Osteoblast (primary cell): ENCODE measurements around the gene RANBP17. TPM values are rescaled to one million over a fixed set of nuclear protein-coding genes. Genes with fewer than 3 reads are reported as not detected.

Experiments
- DNase-seq: peaks from one replicate; pipeline ENCODE4 v3.0.0; 2011; ENCODE audit warnings: low spot score, mixed read lengths; ENCODE audit not compliant: insufficient read length; ENCODE audit errors: missing footprints
- H2AFZ ChIP-seq: 2 replicates; pipeline ENCODE4 v1.6.0; 2011; ENCODE audit warnings: mild to moderate bottlenecking, low read length
- H3K27ac ChIP-seq: 2 replicates; pipeline ENCODE4 v1.5.1; 2011; ENCODE audit warnings: mild to moderate bottlenecking, low read depth, low read length, moderate library complexity
- H3K27me3 ChIP-seq: 2 replicates; pipeline ENCODE4 v1.6.0; 2012; ENCODE audit warnings: mild to moderate bottlenecking, control low read depth, inconsistent platforms, low read length, moderate library complexity; ENCODE audit not compliant: insufficient read depth
- H3K36me3 ChIP-seq: 2 replicates; pipeline ENCODE4 v1.5.1; 2011; ENCODE audit warnings: mild to moderate bottlenecking, low read length, control low read depth, moderate library complexity; ENCODE audit not compliant: insufficient read depth
- H3K4me1 ChIP-seq: 2 replicates; pipeline ENCODE4 v1.5.1; 2011; ENCODE audit warnings: mild to moderate bottlenecking, low read length, control low read depth, moderate library complexity; ENCODE audit not compliant: insufficient read depth
- H3K4me2 ChIP-seq: 2 replicates; pipeline ENCODE4 v1.6.0; 2011; ENCODE audit warnings: mild to moderate bottlenecking, low read length; ENCODE audit not compliant: insufficient read depth
- H3K4me3 ChIP-seq: fragments of 200-600 bp; sonication (generic); 3 replicates; pipeline ENCODE4 v1.5.1; 2012; ENCODE audit warnings: mild to moderate bottlenecking, low read length, inconsistent platforms; ENCODE audit not compliant: insufficient read depth
- H3K79me2 ChIP-seq: 2 replicates; pipeline ENCODE4 v1.6.0; 2012; ENCODE audit warnings: mild to moderate bottlenecking, low read length, control low read depth, inconsistent platforms; ENCODE audit not compliant: insufficient read depth
- H3K9me3 ChIP-seq: 2 replicates; pipeline ENCODE4 v1.5.1; 2011; ENCODE audit warnings: low read depth, low read length, control low read depth
- H4K20me1 ChIP-seq: 2 replicates; pipeline ENCODE4 v1.6.0; 2012; ENCODE audit warnings: mild to moderate bottlenecking, low read length, control low read depth; ENCODE audit not compliant: insufficient read depth
- CTCF ChIP-seq: IDR thresholded peaks from 2 replicates; pipeline ENCODE4 v1.5.1; 2011; ENCODE audit warnings: mild to moderate bottlenecking, low read depth, low read length, moderate library complexity; ENCODE audit errors: extremely low read depth
- total RNA-seq: library from RNA; depleted of rRNA; stranded (reverse); fragments of >200 nt; gene quantifications from 2 replicates; pipeline ENCODE4 v1.2.3, GENCODE V29; 2012

Gene RANBP17
- total RNA-seq, 1 donor: 4.0 TPM

GRCh38 chr5:170857066-170857465, 4.8 kb upstream of the RANBP17 start:
- Histone ChIP-seq H3K4me3 (no peak overlapping the region), H3K4me2 (no peak overlapping the region), H3K79me2 (no peaks in the 10 kb centered on the region), H3K36me3 (no peaks in the 10 kb centered on the region), H4K20me1 (no peaks in the 10 kb centered on the region), H3K9me3 (peaks cover 6% of the 10 kb centered on the region), H2AFZ (no peak overlapping the region), H3K27ac (no peak overlapping the region), H3K4me1 (no peaks in the 10 kb centered on the region), H3K27me3 (no peaks in the 10 kb centered on the region)
- no peak for DNase-seq
- TF ChIP-seq CTCF: no peak

GRCh38 chr5:170860415-170860814, 1.4 kb upstream of the RANBP17 start:
- DNase-seq: peak; percentile 57
- H3K9me3 ChIP-seq: peaks cover 6% of the 10 kb centered on the region
- H3K27ac ChIP-seq: no peak overlapping the region
- H4K20me1 ChIP-seq: peaks cover 4% of the 10 kb centered on the region
- TF ChIP-seq CTCF: no peak
- no peaks in the 10 kb centered on the region for H3K27me3 ChIP-seq
- H3K4me2 ChIP-seq: no peak overlapping the region
- no peak overlapping the region for H2AFZ ChIP-seq
- H3K79me2 ChIP-seq: peaks cover 19% of the 10 kb centered on the region
- H3K36me3 ChIP-seq: no peaks in the 10 kb centered on the region
- peaks cover 11% of the 10 kb centered on the region for H3K4me1 ChIP-seq
- no peak overlapping the region for H3K4me3 ChIP-seq

GRCh38 chr5:170860818-170861666, 776 bp upstream of the RANBP17 start:
- H3K9me3 ChIP-seq: peaks cover 6% of the 10 kb centered on the region
- peaks cover 25% of the 10 kb centered on the region for H3K79me2 ChIP-seq
- peak overlapping the region; percentile 10 for H3K4me3 ChIP-seq
- H3K4me2 ChIP-seq: no peak overlapping the region
- peaks cover 11% of the 10 kb centered on the region for H3K4me1 ChIP-seq
- peaks cover 4% of the 10 kb centered on the region for H4K20me1 ChIP-seq
- H2AFZ ChIP-seq: no peak overlapping the region
- peak; percentile 50 for DNase-seq
- no peaks in the 10 kb centered on the region for H3K36me3 ChIP-seq
- no peak overlapping the region for H3K27ac ChIP-seq
- no peak for TF ChIP-seq CTCF
- no peaks in the 10 kb centered on the region for H3K27me3 ChIP-seq

- H3K9me3 ChIP-seq: peaks cover 6% of the 10 kb centered on the region
- H3K4me1 ChIP-seq: peaks cover 11% of the 10 kb centered on the region
- peak overlapping the region; percentile 90 for H3K4me2 ChIP-seq
- DNase-seq: no peak
- H3K4me3 ChIP-seq: peak overlapping the region; percentile 80
- peaks cover 4% of the 10 kb centered on the region for H4K20me1 ChIP-seq
- no peaks in the 10 kb centered on the region for H3K36me3 ChIP-seq
- H2AFZ ChIP-seq: no peak overlapping the region
- no peak for TF ChIP-seq CTCF
- no peaks in the 10 kb centered on the region for H3K27me3 ChIP-seq
- peaks cover 30% of the 10 kb centered on the region for H3K79me2 ChIP-seq
- H3K27ac ChIP-seq: no peak overlapping the region
Measured at GRCh38 chr5:170861667-170861916, 226 bp upstream of the RANBP17 start.
